GM21825 (cell line): Measurements from ENCODE around the gene KLK1.

Experiments
- ATAC-seq: cut with Tn5 transposase; IDR thresholded peaks from one replicate; pipeline ENCODE4 v1.9.1; 2021; ENCODE audit warnings: mild to moderate bottlenecking, moderate library complexity; ENCODE audit not compliant: unreplicated experiment

The KLK1 gene

DNA sequence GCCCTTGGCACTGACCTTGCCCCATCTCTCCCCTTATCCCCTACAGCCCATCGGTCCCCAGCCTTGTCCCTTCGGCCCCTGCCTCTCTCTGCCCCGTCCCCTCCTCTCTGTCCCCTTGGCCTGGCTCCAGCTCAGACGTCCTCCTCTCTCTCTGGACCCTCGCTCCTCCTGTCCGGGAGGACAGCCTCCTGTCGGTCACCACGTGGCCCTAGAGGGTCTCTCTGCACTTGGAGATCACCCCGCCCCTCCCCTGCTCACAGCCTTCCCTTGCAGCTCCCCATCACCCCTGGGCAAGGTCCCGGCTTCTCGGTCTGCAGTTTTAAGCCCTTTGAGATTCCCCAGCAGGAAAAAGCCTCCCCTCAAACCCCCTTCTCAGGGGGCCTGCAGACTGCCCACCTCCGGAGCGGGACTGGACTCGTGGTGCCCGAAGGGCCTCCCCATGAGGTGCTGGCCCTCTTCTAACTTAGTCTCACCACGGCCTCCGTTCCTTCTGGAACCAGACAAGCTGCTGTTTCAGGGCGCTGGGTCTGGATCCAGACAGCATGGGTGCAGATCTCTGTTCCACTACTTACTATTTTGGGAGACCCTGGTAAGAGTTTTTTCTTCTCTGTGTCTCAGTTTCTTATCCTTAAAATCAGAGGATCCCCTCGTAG, 13.1 kb upstream of the KLK1 start:
- ATAC-seq = no peak

GRCh38 chr19:50835785-50836542, 12.4 kb upstream of the KLK1 start:
- ATAC-seq = peak; percentile 82

DNA sequence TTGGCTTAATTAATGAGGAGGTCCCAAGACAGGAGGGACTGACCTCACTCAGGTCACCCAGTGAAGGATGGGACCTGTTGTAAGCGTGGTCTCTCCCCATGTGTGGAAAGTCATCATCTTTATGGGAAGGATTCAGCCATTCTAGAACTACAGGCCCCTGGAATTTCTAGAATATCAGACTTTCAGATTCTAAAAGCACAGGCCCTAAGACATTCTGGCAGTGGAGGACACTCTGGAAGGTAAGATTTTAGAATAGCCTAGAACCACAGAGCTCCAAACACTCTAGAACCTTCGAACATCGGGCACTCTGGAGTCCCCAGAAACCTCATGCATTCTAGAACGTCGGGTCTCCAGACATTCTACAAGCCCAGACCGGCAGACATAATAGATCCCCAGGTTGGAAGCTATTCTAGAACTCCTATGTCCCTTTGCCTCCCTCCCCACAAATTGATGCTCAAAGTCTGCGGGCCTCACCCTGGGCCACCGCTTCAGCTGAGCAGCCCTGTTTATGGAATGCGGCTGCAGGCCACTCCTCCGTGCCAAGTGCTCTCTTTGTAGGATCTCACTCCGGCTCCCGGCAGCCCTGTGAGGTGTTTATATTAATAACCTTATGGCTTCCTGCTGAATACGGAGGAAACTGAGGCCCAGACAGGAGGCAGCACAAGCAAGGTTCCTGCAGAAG, 11.7 kb upstream of the KLK1 start:
- ATAC-seq = no peak

GRCh38 chr19:50833802-50834167, 10.2 kb upstream of the KLK1 start:
- ATAC-seq = no peak

- no peak for ATAC-seq
Observed at GRCh38 chr19:50833117-50833801, 9.7 kb upstream of the KLK1 start, which contains the start of gene KLK15. KLK15 (minus strand) TSS chr19:50833574; CDS start chr19:50831492, 2,082 bp downstream.

- no peak for ATAC-seq
Observed at GRCh38 chr19:50832666-50833065, 9.1 kb upstream of the KLK1 start.

DNA sequence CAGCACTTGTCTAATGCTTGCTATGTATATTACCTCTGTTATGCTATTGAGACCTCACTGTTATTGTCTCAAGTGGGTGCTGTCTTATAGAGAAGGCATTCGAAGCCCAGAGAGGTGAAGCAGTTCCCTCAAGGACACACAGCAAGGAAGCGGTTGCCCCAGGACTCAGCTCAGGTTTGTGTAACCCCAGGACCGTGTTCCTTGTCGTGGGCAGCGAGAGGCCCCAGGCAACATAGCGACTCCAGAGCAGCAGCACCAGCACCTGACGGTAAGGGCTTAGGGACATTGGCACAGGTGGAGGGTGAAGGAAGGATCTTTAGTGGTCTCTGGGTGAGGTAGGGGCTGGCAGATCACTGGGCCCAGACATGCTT, 7.4 kb upstream of the KLK1 start:
- no peak for ATAC-seq

- no peak for ATAC-seq
Observed at GRCh38 chr19:50830266-50831025, 6.9 kb upstream of the KLK1 start.

GRCh38 chr19:50829801-50830200, 6.2 kb upstream of the KLK1 start:
- no peak for ATAC-seq

GRCh38 chr19:50827476-50827875, 3.9 kb upstream of the KLK1 start:
- ATAC-seq = no peak

DNA sequence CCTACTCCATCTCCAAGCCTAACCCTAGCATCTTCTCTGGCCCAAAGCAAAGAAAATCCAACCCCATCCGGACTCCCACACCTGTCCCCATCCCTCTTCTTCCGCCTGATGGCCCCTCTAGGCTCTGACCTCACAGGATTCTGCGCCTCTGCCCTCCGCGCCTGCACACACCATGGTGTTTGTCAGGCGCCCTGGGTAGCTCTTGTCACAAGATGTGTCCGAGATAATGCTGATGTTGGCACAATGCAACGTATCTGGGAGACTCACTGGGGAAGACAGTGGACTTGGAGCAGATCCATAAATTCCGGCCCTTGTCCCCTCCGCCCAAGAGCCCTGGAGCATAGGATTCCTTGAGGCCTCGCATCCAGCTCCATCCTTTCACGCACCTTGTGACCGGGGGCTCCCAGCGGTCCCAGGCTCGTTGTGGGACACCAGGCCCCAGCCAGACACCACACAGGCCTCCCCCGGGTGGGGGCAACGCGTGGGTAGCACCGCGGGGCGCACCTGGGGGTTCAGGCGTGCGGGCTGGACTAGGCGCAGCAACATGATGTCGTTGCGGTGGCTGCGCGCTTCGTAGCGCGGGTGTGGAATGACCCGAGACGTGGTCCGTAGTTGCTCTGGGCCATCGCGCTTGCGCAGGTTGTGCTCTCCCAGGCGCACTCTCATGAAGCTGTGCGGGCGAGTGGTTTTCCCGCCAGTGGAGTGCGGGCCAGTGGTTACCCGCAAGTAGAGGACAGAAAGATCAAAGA, 3.1 kb upstream of the KLK1 start:
- no peak for ATAC-seq

GRCh38 chr19:50822661-50823208, 852 bp downstream of the KLK1 start:
- ATAC-seq = no peak

- ATAC-seq = no peak
Observed at GRCh38 chr19:50821622-50822021, 2.0 kb downstream of the KLK1 start.

- ATAC-seq = no peak
Observed at GRCh38 chr19:50821248-50821612, 2.4 kb downstream of the KLK1 start.

GRCh38 chr19:50820549-50821247, 2.9 kb downstream of the KLK1 start:
- no peak for ATAC-seq

DNA sequence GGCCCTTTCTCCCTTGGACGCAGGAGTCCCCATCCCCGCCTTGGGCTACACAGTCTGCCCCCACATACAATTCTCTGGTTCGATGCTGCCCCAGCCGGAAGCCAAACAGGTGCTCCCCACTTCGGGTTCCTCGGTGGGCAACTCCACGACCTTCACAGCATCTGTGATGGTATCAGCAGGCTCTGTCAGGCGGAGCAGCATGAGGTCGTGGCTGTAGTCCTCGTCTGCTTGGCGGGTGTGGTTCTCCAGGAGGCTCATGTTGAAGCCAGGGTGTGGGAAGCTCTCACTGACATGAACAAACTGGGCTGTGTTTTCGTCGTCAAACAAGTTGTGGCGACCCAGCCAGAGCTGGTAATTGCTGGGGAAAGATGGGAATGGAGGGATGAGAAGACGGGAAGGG, 3.5 kb downstream of the KLK1 start:
- no peak for ATAC-seq

- ATAC-seq = no peak
Observed at GRCh38 chr19:50819636-50820035, 4.0 kb downstream of the KLK1 start.

DNA sequence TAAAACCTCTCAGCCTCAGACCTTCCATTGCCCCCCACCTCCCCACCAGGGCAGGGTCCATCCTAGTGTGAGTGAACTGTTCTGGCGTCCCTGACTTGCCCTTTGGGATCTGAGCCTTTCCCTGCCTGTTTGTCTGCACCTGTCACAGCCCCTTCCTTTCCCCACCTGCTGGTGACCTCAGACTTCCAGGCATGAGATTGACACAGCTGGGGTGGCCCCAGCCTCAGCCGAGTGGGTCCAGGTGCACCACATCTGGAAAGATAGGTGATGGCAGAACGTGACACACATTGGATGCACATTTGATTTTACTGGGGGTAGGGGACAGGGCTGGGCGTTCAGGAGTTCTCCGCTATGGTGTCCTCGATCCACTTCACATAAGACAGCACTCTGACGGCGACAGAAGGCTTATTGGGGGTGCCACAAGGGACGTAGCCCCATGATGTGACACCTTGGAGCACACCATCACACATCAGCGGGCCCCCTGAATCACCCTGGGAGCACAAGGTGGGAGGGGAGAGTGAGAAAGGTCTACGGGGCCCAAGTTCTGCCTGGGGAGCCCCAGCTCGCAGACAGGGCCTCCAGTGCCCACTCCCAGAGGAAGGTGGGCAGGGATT, 4.6 kb downstream of the KLK1 start:
- ATAC-seq = no peak
